Measurements from ENCODE around the gene ERCC6L.

DNA sequence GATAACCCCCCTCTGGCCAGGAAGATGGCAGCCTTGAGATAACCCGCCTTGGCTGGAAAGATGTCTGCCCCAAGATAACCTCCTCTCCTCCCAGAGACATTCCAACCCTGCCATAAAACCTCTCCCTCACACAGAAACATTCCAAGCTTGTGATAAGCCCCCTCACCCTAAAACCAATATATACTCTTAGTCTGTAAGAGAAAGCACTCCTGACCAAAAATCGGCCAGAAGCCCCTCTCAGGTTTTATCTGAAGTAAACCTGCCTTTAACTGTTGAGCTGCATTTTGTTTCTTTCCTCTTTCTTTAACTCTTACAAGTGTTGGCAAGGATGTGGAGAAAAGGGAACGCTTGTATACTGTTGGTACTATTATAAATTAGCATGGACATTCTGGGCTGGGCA is 8.5 kb downstream of the ERCC6L start:
- TF ChIP-seq TARDBP (IDR thresholded peaks at IDR 0.05) (no peak), ELF4 (IDR thresholded peaks at IDR 0.05) (no peak), FOXM1 (IDR thresholded peaks at IDR 0.05; ENCODE audit: borderline replicate concordance) (no peak), NFRKB (IDR thresholded peaks at IDR 0.05) (no peak), ARNT (IDR thresholded peaks at IDR 0.05) (no peak), SUZ12 (IDR thresholded peaks at IDR 0.05) (no peak), SP1 (IDR thresholded peaks at IDR 0.05) (no peak), BHLHE40 (IDR thresholded peaks at IDR 0.05; ENCODE audit: borderline replicate concordance) (no peak)
- TF ChIP-seq, protein P1, sequence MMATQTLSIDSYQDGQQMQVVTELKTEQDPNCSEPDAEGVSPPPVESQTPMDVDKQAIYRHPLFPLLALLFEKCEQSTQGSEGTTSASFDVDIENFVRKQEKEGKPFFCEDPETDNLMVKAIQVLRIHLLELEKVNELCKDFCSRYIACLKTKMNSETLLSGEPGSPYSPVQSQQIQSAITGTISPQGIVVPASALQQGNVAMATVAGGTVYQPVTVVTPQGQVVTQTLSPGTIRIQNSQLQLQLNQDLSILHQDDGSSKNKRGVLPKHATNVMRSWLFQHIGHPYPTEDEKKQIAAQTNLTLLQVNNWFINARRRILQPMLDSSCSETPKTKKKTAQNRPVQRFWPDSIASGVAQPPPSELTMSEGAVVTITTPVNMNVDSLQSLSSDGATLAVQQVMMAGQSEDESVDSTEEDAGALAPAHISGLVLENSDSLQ (IDR thresholded peaks at IDR 0.05), result no peak

Data from HEK293T (cell line).